ENCODE results near the gene MPPED1.

Gene MPPED1

DNA sequence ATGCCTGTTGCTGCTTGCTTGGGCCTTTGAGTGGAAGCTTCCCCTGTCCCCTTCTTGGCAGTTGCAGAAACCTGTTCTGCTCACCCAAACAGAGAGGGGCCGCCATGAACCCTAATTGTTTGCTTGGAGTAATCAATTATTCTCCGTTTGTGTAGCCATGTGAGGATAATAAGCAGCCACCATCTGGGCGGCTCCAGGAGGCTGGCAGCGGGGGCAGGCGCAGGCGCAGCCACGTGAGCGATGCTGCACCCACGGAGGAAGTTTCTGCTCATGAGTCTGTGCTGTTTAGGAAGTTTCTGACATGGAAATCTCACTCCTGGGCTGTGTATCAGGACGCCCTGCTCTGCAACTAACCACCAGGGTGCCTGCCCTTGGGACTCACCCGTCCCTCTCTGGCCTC lies 90.1 kb downstream of the MPPED1 start:
- no peak for DNase-seq
- in situ Hi-C loops (cut with HindIII; ENCODE audit: low pct_ligation_motif_present, low pct_unique_long_range_greater_than_20kb, low sequenced_read_pairs): no loop called here

DNA sequence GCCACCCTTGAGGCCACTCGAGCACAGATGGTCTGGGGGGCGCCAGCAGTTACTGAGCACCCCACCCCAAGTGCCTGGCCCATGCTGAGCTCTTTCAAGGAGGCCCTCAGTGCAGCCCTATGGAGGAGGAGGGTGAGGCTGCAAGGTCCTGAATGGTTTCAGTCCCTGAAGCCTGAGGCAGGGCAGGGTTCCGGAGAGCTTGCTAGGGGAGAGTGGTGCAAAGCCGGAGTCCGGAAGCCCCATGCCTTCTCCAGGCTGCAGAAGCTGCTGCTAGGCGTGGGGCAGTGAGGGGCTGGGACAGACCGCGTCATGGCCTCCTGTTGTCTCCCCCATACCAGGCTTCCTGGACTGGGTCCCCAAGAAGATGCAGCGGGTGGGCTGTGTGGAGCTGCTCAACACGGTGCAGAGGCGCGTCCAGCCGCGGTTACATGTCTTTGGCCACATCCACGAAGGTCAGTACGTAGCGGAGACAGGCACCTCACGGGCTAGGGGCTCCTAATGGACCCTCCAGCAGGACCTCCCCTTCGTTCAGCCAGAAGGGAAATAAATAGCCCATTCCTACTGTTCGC lies 90.6 kb downstream of the MPPED1 start:
- no peak for DNase-seq
- in situ Hi-C loops (cut with HindIII; ENCODE audit: low pct_ligation_motif_present, low pct_unique_long_range_greater_than_20kb, low sequenced_read_pairs): no loop called here

GRCh38 chr22:43504068-43504467 lies 92.3 kb downstream of the MPPED1 start:
- DNase-seq: no peak
- in situ Hi-C loops (cut with HindIII; ENCODE audit: low pct_ligation_motif_present, low pct_unique_long_range_greater_than_20kb, low sequenced_read_pairs): no loop called here

DNA sequence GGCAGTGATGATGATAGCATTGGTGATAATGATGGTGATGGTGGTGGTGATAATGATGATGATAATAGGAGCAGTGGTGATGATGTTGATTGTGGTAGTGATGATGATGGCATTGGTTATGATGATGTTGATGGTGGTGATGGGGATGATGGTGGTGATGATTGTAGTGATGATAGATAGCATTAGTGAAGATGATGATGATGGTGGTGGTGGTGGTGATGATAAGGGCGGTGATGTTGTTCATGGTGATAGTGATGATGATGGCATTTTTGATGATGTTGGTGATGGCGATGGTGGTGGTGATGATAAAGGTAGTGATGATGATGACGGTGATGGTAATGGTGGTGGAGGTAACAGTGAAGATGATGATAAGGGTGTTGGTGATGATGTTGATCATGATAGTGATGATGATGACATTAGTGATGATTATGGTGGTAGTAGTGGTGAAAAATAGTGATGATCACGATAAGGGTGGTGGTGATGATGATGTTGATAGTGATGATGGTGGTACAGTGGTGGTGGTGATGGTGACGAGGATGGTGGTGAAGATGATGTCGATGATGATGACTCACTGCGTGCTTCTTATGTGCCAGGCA lies 93.0 kb downstream of the MPPED1 start:
- DNase-seq: no peak
- in situ Hi-C loops (cut with HindIII; ENCODE audit: low pct_ligation_motif_present, low pct_unique_long_range_greater_than_20kb, low sequenced_read_pairs): no loop called here

- DNase-seq: no peak
- in situ Hi-C loops (cut with HindIII; ENCODE audit: low pct_ligation_motif_present, low pct_unique_long_range_greater_than_20kb, low sequenced_read_pairs): no loop called here
These were observed 93.6 kb downstream of the MPPED1 start for GRCh38 chr22:43505423-43505822.

DNA sequence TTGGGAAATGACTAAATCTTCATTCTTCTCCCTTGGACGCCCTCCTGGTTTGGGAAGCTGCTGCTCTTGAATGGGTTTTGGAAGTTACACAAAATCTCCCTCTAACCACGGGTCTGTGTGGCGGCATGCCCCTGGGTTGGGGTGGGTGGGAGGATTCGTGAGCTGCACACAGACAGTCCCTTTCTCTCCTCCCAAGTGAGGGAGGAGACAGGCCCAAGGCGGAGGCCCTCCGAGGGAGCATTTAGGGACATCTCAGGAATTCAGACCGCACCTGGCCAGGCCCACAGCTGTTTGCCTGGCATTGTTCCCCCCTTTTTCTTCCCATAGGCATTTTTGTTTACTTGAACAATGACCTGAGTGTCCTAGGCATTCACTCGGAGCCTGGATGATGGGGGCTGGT lies 94.1 kb downstream of the MPPED1 start:
- in situ Hi-C loops (cut with HindIII; ENCODE audit: low pct_ligation_motif_present, low pct_unique_long_range_greater_than_20kb, low sequenced_read_pairs): no loop called here

DNA sequence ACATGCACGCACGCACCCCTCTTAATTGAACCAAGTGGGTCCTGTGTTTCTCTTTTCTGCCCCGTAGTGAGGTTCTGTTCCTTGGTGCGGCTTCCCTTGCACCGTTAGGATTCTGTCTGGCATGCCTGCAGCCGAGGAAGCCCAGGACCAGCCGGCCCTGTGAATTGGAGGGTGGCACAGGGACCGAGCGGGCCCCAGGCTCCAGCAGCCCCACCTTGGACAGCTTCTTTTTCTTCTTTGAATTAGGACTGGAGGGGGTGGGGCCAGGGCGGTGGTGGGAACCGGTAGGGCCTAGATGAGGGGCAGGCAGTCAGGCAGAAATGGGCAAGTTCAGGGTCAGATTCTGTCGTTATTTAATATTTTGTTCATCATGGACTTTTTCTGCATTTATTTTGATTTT lies 94.7 kb downstream of the MPPED1 start:
- in situ Hi-C loops (cut with HindIII; ENCODE audit: low pct_ligation_motif_present, low pct_unique_long_range_greater_than_20kb, low sequenced_read_pairs): no loop called here
- no peak for DNase-seq

More for the DNA sequence above, 94.1 kb downstream of the MPPED1 start:
- no peak for DNase-seq

DNA sequence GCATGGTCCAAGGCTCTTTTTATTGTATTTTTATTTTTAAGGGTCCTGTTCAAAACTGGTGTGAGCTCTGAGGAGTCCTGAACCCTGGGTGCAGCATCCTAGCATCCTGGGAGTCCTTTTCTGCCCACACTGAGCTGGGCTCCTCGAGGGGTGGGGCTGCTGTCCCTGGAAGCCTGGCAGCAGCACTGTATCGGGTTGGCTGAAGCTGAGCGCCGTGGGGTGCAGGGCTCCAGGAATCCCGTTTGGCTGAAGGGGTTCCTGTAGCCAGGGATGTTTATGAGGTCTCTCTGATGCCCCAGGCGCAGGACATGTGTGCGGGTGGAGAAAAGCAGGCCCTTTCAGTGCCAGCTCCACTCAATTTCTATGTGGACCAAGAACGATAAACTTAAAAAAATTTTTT lies 95.4 kb downstream of the MPPED1 start:
- in situ Hi-C loops (cut with HindIII; ENCODE audit: low pct_ligation_motif_present, low pct_unique_long_range_greater_than_20kb, low sequenced_read_pairs): no loop called here
- no peak for DNase-seq

GRCh38 chr22:43508489-43508888 lies 96.7 kb downstream of the MPPED1 start:
- DNase-seq: no peak

GRCh38 chr22:43509337-43509736 lies 97.5 kb downstream of the MPPED1 start:
- no peak for DNase-seq
- in situ Hi-C loops (cut with HindIII; ENCODE audit: low pct_ligation_motif_present, low pct_unique_long_range_greater_than_20kb, low sequenced_read_pairs): no loop called here

More at GRCh38 chr22:43508489-43508888, 96.7 kb downstream of the MPPED1 start:
- in situ Hi-C loops (cut with HindIII; ENCODE audit: low pct_ligation_motif_present, low pct_unique_long_range_greater_than_20kb, low sequenced_read_pairs): no loop called here

DNA sequence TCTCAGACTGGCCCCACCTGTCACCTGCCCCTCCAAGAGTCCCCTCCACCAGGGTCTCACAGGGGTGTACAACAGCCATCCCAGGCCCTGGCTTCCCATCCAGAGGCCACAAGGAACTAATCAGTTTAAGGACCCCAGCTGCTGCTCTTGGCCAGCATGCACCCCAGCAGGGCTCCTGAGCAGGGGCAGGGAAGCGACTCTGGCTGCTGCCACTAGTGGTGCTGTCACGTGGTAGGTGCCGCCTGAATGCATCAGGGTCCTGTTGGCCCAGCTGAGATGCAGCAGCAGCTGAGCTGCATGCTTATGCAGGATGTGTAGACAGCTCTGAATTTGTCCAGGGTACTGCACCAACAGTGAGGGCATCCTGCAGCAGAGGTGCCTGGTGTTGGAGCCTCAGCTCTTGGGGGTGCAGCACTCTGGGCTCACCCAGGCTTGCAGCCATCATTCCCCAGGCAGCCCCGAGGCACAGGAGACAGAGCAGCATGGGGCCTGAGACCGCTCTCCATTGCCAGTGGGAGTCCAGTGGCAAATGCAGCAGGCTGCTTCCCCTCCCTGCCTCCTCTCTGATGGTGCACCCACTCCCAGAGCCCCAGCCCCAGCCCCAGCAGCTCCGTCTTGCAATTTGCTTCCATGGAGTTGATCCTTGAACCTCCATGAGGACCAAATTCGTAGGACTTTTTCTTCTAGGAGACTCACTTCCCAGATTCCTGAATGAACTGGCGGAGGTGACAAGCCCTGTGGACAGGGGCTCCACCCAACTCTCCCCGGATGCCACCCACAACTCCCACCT lies 98.7 kb downstream of the MPPED1 start:
- no peak for DNase-seq
- in situ Hi-C loops (cut with HindIII; ENCODE audit: low pct_ligation_motif_present, low pct_unique_long_range_greater_than_20kb, low sequenced_read_pairs): no loop called here

- in situ Hi-C loops (cut with HindIII; ENCODE audit: low pct_ligation_motif_present, low pct_unique_long_range_greater_than_20kb, low sequenced_read_pairs): no loop called here
- no peak for DNase-seq
These were observed 99.6 kb downstream of the MPPED1 start for GRCh38 chr22:43511276-43511910.

DNA sequence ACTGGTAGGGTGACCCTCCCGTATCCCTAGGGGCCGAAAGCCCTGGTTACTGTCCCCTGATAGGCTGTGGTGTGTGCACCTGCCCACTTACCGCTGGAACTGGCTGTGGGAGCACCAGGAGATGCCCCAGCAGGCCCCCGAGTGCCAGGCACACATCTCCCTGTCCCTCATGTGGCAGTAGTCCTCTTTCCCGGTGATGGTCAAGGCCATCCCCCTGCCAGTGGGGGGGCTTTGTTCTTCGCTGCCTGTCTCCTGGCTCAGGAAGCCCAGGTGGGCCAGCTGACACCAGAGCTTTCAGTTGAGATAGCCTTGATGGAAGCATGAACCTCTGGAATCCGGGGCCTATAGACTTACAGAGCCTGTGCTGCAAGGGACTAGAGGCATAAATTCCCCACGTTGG lies 100.5 kb downstream of the MPPED1 start:
- in situ Hi-C loops (cut with HindIII; ENCODE audit: low pct_ligation_motif_present, low pct_unique_long_range_greater_than_20kb, low sequenced_read_pairs): no loop called here
- no peak for DNase-seq

- in situ Hi-C loops (cut with HindIII; ENCODE audit: low pct_ligation_motif_present, low pct_unique_long_range_greater_than_20kb, low sequenced_read_pairs): no loop called here
These were observed 102.8 kb downstream of the MPPED1 start for GRCh38 chr22:43514476-43515157.

GRCh38 chr22:43515411-43515810 lies 103.6 kb downstream of the MPPED1 start:
- in situ Hi-C loops (cut with HindIII; ENCODE audit: low pct_ligation_motif_present, low pct_unique_long_range_greater_than_20kb, low sequenced_read_pairs): no loop called here
- no peak for DNase-seq

More at GRCh38 chr22:43514476-43515157, 102.8 kb downstream of the MPPED1 start:
- DNase-seq: no peak

DNA sequence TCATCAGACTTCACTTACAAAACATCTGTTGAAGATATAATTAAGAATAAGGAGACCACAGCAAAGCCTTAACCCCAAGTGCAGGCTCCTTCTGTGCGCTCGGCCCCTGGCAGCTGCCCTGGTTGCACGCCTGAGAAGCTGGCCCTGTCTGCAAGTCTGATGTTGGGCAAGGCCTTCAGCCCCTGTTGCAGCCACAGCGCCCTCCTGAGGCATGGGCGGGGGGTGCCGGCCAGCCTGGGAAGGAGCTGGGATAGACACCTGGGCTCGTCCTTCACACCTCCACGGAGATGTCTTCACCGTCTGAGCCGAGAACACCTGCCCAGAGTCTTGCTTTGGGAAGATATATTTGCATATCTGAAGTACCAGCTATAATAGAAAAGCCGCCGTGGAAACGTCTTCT lies 104.1 kb downstream of the MPPED1 start:
- in situ Hi-C loops (cut with HindIII; ENCODE audit: low pct_ligation_motif_present, low pct_unique_long_range_greater_than_20kb, low sequenced_read_pairs): no loop called here
- DNase-seq: no peak

GRCh38 chr22:43516386-43516785 lies 104.6 kb downstream of the MPPED1 start:
- in situ Hi-C loops (cut with HindIII; ENCODE audit: low pct_ligation_motif_present, low pct_unique_long_range_greater_than_20kb, low sequenced_read_pairs): no loop called here
- no peak for DNase-seq

DNA sequence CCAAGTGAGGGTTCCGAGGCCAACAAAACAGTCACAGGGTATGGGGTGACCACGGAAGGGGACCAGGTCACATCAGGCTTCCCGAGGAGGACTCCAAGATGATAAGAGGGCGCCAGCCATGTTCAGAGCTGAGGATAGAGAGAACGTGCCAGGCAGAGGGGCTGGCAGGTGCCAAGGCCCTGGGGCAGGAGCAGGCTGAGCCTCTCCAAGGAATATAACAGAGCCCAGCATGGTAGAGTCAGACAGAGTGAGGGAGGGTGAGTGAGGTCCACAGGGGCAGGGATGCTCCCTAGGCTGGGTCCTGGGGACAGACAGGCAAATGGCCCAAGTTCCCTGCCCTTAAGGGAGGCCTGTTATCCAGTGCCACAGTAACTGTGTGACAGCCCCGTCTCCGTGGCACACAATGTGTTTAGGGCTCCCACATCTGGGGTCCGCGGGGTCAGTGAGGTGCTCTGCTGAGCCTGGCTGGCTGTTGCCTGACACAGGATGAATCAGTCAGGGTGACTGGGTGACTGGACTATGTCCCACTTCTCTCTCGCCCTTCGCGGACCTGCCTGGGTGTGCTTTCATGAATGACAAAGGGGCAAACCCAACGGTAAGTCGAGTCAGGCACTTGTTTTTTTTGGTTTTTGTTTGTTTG lies 105.3 kb downstream of the MPPED1 start:
- no peak for DNase-seq
- in situ Hi-C loops (cut with HindIII; ENCODE audit: low pct_ligation_motif_present, low pct_unique_long_range_greater_than_20kb, low sequenced_read_pairs): no loop called here

All from ACHN (cell line).